Heart left ventricle (tissue), 13 donors: ENCODE measurements around the gene RBM28.

ENCODE experiments used
- CTCF ChIP-seq, 12 donors: fragments of 200-600 bp; sonication (generic) in 4 of 12; IDR thresholded peaks; one replicate each; pipeline versions ENCODE4 v1.5.0 to v1.8.0; 2018 to 2022; ENCODE audit warnings: antibody characterized with exemption in 12 of 12, mild to moderate bottlenecking in 5 of 12
- POLR2A ChIP-seq, 2 donors: fragments of 450-650 bp; IDR thresholded peaks; one replicate each; pipeline ENCODE4 v1.6.1; 2017; ENCODE audit warnings: antibody characterized with exemption in 2 of 2, mild to moderate bottlenecking in 2 of 2, moderate library complexity in 2 of 2
- donor health status: ischemic (EF 13 %, LVEDD 7.1; RV severe dilation, severe dysfunction).
- donor health status: DM: no; HTN: yes; CAD: no.
- donor health status: DM: no; HTN: no; CAD: no.
- donor health status: ischemic (EF 25% LVEDD 6.9; RV normal size, moderate dysfunction).
- donor health status: ischemic (EF 25% LVEDD 5.7; RV mildly dilated, moderate dysfunction).
- donor health status: ischemic (EF 35%, LVEDD 5.7; RV mildly dilated, moderate dysfunction).
- donor health status: nonischemic (EF 11% LVEDD 7.7; RV severe dilation, severe dysfunction).
- donor health status: DM: yes; HTN: yes; CAD: no.
- donor health status: PGD.
- donor health status: ischemic (EF 29% LVEDD 5.4; RV normal size, mild dysfunction).
- donor health status: nonischemic (EF 23%, LVEDD 6.1; RV moderate dilation, normal function).

- TF ChIP-seq CTCF (IDR thresholded peaks at IDR 0.05) (no peak), POLR2A (IDR thresholded peaks at IDR 0.05) (no peak)
Observed at GRCh38 chr7:128376077-128376476, 32.4 kb upstream of the RBM28 start.
